Upper lobe of left lung (tissue), 6 donors: ENCODE data around the gene XAB2. TPM values are rescaled to one million over a fixed set of nuclear protein-coding genes. Genes with fewer than 3 reads are reported as not detected.

Source experiments
- ATAC-seq, 2 donors: fragments of 200-7000 bp; cut with Tn5 transposase; one replicate each; pipeline ENCODE4 v1.9.1; 2022; ENCODE audit warnings: mild to moderate bottlenecking in 2 of 2, moderate library complexity in 2 of 2; ENCODE audit not compliant: low FRiP score in 2 of 2
- DNase-seq, 2 donors: peaks; one replicate each; pipeline ENCODE4 v3.0.0-alpha.2; 2019 to 2020
- H3K27ac ChIP-seq, 4 donors: fragments of 200-600 bp; sonication (generic); one replicate each; pipeline ENCODE4 v1.5.1; 2016 to 2019
- H3K27me3 ChIP-seq, 4 donors: fragments of 200-600 bp; sonication (generic); one replicate each; pipeline ENCODE4 v1.5.1; 2017 to 2019
- H3K36me3 ChIP-seq, 4 donors: fragments of 200-600 bp; sonication (generic); one replicate each; pipeline ENCODE4 v1.5.1; 2016 to 2019
- H3K4me1 ChIP-seq, 4 donors: fragments of 200-600 bp; sonication (generic); one replicate each; pipeline ENCODE4 v1.5.1; 2018 to 2019
- H3K4me3 ChIP-seq, 4 donors: fragments of 200-600 bp; sonication (generic); one replicate each; pipeline ENCODE4 v1.5.1; 2017 to 2019; ENCODE audit warnings: mild to moderate bottlenecking in 2 of 4, moderate library complexity in 1 of 4
- H3K9me3 ChIP-seq, 4 donors: fragments of 200-600 bp; sonication (generic); one replicate each; pipeline ENCODE4 v1.5.1; 2018 to 2019
- EP300 ChIP-seq, 4 donors: sonication (generic); formaldehyde crosslinking; IDR thresholded peaks; one replicate each; pipeline ENCODE4 v1.5.1; 2017; ENCODE audit warnings: antibody characterized with exemption in 4 of 4, control low read depth in 2 of 4
- POLR2A ChIP-seq, 4 donors: fragments of 450-650 bp; IDR thresholded peaks; one replicate each; pipeline ENCODE4 v1.5.1; 2016 to 2017; ENCODE audit warnings: antibody characterized with exemption in 4 of 4, mild to moderate bottlenecking in 2 of 4
- POLR2AphosphoS5 ChIP-seq, 2 donors: sonication (generic); formaldehyde crosslinking; IDR thresholded peaks; one replicate each; pipeline ENCODE4 v1.5.1; 2017; ENCODE audit warnings: antibody characterized with exemption in 2 of 2
- WGBS, 2 donors: methylation state at CpG; one replicate each; pipeline ENCODE4 v1.1.5; 2017 to 2018; 5-methylcytosine and 5-hydroxymethylcytosine counted together
- total RNA-seq, 6 donors: library from RNA; depleted of rRNA in 4 of 6; stranded (reverse); fragments of >200 nt in 4 of 6; gene quantifications; one replicate each; pipeline versions ENCODE4 v1.1.0 to v1.2.1, GENCODE V29; 2016 to 2021
- TF ChIP-seq, protein P1 (sequence below), 6 experiments: fragments of 450-650 bp in 4 of 6; fragments of 200-600 bp in 2 of 6; sonication (generic) in 2 of 6; IDR thresholded peaks; one replicate each; pipeline ENCODE4 v1.5.1; 2016 to 2019; ENCODE audit warnings: antibody characterized with exemption in 6 of 6
- donor health status: DM: no; HTN: no; CAD: no; lungs with moderate emphysema.
- donor health status: DM: no; HTN: yes; CAD: no; lungs with severe emphysema.

Gene XAB2
- total RNA-seq, 6 donors from 2014 or later: 35.7 to 81.7 (median 51.4) TPM

DNA sequence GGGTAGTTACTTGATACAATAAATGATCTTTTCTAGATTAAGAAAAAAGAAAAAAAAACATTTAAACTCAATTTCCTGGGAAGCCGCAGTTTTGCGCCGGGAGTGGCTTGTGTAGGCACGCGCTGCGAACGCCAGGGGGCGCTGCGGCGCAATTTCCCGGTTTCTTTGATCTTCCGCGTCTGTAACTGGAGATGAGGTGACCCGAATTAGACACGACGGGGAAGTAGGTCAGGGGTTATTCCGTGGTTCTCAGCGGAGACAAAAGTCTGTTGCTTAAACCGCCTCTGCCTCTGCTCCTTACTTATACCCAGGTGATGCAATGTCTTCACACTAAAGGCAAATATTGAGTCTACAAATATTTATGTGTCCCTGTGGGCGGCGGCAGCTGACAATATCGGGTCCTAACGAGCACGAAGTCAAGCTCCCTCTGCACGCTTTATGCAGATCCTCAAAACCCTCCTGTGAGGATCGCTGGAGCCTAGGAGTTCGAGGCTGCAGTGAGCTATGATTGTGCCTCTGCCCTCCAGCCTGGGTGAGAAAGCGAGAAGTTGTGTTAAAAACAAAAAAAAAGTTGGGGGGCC is 22.8 kb upstream of the XAB2 start:
- peak; percentile 85 to 89 for ATAC-seq
- 4% methylated on average over 26 to 28 of the region's 28 CpGs for WGBS, 2 donors
- Histone ChIP-seq H3K4me3 (peak overlapping the region in 3 of 4 donors; percentile 7 to 30 (median 18)), H3K27me3 (no peaks in the 10 kb centered on the region), H3K27ac (peak overlapping the region; percentile 34 to 87 (median 64)), H3K36me3 (peaks cover 0 to 1% (median 0%) of the 10 kb centered on the region in 4 donors), H3K9me3 (no peaks in the 10 kb centered on the region), H3K4me1 (peaks cover 4 to 19% (median 12%) of the 10 kb centered on the region in 4 donors)
- peak; percentile 95 to 98 for DNase-seq
- TF ChIP-seq POLR2AphosphoS5 (IDR thresholded peaks at IDR 0.05) (peak; percentile 43 to 66), POLR2A (IDR thresholded peaks at IDR 0.05) (peak in 1 of 4 donors; percentile 26), EP300 (IDR thresholded peaks at IDR 0.05) (peak in 1 of 4 donors; percentile 59)
- TF ChIP-seq, protein P1, sequence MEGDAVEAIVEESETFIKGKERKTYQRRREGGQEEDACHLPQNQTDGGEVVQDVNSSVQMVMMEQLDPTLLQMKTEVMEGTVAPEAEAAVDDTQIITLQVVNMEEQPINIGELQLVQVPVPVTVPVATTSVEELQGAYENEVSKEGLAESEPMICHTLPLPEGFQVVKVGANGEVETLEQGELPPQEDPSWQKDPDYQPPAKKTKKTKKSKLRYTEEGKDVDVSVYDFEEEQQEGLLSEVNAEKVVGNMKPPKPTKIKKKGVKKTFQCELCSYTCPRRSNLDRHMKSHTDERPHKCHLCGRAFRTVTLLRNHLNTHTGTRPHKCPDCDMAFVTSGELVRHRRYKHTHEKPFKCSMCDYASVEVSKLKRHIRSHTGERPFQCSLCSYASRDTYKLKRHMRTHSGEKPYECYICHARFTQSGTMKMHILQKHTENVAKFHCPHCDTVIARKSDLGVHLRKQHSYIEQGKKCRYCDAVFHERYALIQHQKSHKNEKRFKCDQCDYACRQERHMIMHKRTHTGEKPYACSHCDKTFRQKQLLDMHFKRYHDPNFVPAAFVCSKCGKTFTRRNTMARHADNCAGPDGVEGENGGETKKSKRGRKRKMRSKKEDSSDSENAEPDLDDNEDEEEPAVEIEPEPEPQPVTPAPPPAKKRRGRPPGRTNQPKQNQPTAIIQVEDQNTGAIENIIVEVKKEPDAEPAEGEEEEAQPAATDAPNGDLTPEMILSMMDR (IDR thresholded peaks at IDR 0.05): peak; percentile 94 to 99 (median 96)

DNA sequence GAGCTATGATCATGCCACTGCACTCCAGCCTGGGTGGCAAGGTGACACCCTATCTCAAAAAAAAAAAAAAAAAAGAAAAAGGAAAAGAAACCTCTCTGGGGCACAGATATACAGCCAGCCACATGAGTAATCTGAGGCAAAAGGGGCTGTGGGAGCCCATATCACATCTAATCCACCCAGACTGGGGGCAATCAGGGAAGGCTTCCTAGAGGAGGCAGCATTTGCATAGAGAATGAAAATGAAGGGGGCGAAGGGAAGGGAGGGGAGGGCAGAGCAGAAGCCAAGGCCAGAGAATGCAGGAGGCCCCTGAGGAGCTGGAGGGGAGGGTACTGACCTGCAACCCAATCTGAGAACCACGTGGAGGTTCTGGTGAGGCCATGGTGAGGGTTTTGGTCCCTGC is 20.8 kb upstream of the XAB2 start:
- ATAC-seq (no peak), DNase-seq (no peak)
- no peak overlapping the region for H3K4me3 ChIP-seq
- TF ChIP-seq EP300 (IDR thresholded peaks at IDR 0.05) (no peak), POLR2AphosphoS5 (IDR thresholded peaks at IDR 0.05) (no peak), POLR2A (IDR thresholded peaks at IDR 0.05) (no peak)
- TF ChIP-seq, protein P1 (IDR thresholded peaks at IDR 0.05): no peak
- peaks cover 0 to 15% (median 5%) of the 10 kb centered on the region in 4 donors for H3K36me3 ChIP-seq
- no peaks in the 10 kb centered on the region for H3K27me3 ChIP-seq
- no peak overlapping the region for H3K27ac ChIP-seq
- WGBS, 2 donors: 40 to 64% methylated on average over 2 of the region's 2 CpGs
- H3K4me1 ChIP-seq: peaks cover 4 to 21% (median 11%) of the 10 kb centered on the region in 4 donors
- H3K9me3 ChIP-seq: no peaks in the 10 kb centered on the region

DNA sequence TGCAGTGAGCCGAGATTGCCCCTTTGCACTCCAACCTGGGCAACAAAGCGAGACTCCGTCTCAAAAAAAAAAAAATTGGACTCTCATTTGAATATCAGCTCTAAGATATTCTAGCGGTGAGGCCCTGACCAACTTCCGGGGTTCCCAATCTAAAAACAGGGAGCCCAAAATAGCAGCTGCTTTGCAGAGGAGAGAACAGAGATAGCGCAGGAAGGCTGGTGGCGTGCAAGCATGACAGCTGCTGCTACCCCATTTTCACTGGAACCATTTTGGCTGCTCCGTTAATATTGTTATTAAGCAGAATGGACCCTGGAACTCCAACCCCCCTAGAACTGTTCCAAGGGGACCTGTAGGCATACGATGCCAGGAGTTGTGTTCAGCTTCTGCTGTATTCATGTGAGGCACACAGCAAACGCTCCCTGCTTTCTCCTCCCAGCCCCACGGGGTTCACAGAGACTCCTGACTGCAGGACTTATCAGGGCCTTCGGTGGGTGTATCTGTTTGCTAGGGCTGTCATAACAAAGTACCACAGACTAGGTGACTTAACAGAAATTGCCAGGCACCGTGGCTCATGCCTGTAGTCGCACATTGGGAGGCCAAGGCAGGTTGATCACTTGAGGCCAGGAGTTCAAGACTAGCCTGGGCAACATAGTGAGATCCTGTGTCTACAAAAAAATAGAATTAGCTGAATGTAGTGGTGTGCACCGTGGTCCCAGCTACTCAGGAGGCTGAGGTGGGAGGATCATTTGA is 19.1 kb upstream of the XAB2 start:
- no peak for ATAC-seq
- TF ChIP-seq POLR2A (IDR thresholded peaks at IDR 0.05): no peak
- no peak for TF ChIP-seq POLR2AphosphoS5 (IDR thresholded peaks at IDR 0.05)
- TF ChIP-seq, protein P1 (IDR thresholded peaks at IDR 0.05): no peak
- Histone ChIP-seq H3K27me3 (no peaks in the 10 kb centered on the region), H3K4me3 (no peak overlapping the region), H3K4me1 (peaks cover 4 to 22% (median 13%) of the 10 kb centered on the region in 4 donors), H3K36me3 (peaks cover 0 to 23% (median 10%) of the 10 kb centered on the region in 4 donors), H3K9me3 (no peaks in the 10 kb centered on the region), H3K27ac (no peak overlapping the region)
- no peak for DNase-seq
- WGBS, 2 donors: 85 to 90% methylated on average over 15 of the region's 15 CpGs

DNA sequence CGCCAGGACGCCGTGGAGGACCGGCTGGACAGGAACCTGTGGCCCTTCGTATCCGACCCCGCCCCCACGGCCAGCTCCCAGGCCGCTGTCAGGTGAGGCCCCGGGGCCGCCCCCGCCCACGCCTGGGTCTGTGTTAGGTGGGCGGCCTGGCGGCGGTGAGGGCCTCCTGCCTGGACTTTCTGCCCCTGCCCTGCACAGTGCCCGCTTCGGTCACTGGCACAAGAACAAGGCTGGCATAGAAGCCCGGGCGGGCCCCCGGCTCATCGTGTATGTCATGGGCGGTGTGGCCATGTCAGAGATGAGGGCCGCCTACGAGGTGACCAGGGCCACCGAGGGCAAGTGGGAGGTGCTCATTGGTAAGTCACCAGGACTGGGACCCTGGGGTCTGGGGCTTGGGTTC is 17.8 kb upstream of the XAB2 start:
- TF ChIP-seq, protein P1 (IDR thresholded peaks at IDR 0.05): no peak
- TF ChIP-seq POLR2AphosphoS5 (IDR thresholded peaks at IDR 0.05): no peak
- no peak for TF ChIP-seq EP300 (IDR thresholded peaks at IDR 0.05)

More for the DNA sequence above, 17.8 kb upstream of the XAB2 start:
- 95% methylated on average over 23 of the region's 26 CpGs; no CpG with 5 or more reads in 1 of the 2 donors for WGBS, 2 donors
- Histone ChIP-seq H3K27me3 (no peaks in the 10 kb centered on the region), H3K4me3 (no peak overlapping the region), H3K36me3 (peaks cover 0 to 31% (median 17%) of the 10 kb centered on the region in 4 donors), H3K9me3 (no peaks in the 10 kb centered on the region), H3K4me1 (peaks cover 0 to 16% (median 6%) of the 10 kb centered on the region in 4 donors), H3K27ac (no peak overlapping the region)
- peak in 1 of 2 donors; percentile 84 for DNase-seq
- no peak for ATAC-seq
